Measurements from ENCODE around the gene KCNH1.

The KCNH1 gene, protein sequence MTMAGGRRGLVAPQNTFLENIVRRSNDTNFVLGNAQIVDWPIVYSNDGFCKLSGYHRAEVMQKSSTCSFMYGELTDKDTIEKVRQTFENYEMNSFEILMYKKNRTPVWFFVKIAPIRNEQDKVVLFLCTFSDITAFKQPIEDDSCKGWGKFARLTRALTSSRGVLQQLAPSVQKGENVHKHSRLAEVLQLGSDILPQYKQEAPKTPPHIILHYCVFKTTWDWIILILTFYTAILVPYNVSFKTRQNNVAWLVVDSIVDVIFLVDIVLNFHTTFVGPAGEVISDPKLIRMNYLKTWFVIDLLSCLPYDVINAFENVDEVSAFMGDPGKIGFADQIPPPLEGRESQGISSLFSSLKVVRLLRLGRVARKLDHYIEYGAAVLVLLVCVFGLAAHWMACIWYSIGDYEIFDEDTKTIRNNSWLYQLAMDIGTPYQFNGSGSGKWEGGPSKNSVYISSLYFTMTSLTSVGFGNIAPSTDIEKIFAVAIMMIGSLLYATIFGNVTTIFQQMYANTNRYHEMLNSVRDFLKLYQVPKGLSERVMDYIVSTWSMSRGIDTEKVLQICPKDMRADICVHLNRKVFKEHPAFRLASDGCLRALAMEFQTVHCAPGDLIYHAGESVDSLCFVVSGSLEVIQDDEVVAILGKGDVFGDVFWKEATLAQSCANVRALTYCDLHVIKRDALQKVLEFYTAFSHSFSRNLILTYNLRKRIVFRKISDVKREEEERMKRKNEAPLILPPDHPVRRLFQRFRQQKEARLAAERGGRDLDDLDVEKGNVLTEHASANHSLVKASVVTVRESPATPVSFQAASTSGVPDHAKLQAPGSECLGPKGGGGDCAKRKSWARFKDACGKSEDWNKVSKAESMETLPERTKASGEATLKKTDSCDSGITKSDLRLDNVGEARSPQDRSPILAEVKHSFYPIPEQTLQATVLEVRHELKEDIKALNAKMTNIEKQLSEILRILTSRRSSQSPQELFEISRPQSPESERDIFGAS

DNA sequence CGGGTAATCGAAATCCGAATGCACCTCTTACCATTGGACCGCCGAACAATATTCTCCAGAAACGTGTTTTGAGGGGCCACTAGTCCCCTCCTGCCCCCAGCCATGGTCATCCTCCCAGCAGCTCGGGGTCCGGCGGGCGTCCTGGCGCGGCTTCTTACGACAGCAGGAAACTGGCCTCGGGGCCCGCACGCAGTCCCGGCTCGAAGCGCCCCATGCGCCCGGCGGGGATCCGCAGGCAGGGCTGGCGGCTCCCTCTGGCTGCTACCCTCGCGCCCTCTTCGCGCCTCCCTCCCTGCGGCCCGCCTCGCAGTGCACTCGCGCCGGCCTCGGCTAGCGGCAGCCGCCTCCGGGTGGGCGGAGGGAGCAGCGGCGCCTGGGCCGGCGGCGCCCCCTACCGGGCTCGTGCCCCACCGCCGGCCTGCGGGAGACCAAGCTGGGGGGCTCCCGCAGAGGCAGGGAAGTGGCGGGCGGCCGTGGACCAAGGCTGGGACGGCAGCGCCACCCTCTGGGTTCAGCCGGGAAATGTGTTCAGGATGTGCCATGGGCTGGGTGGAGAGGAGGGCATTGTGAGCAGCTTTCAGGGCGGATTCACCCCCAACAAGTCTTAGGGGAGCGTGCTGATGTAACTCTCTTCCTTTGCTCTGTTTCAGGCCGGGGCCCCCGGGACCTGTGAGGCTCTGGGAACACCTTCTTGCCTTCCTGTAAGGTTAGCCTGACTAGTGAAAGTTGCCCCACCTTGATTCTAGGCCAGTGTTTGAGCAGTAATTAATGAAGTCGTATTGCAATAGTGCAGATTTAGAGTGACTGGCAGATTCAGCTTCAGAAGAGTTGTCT lies at the start of gene KCNH1:
Gene KCNH1, minus strand, starts transcription at position 313 of the 834 bp plus-strand sequence. Its CDS starts 203 bp downstream, at position 110.
- DNase-seq (ENCODE audit: low spot score): peak; percentile 59

DNA sequence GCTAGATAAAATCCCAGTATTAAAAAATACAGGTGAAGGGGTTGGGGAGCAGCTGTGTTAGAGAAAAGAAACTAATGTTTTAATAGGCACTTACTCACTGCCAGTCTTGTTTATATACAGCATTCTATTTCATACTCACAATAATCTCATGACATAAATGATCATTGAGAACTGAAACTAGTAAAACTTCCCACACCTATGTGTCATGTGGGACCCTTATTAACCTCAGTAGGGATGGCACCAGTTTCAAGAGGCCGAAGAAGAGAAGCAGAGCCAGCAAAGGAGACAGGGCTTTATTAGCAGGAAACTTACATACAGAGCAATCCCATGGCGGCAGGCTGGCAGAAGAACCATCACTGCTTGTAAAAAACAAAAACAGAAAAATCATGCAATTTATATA lies 48.8 kb upstream of the KCNH1 start:
- no peak for DNase-seq (ENCODE audit: low spot score)

DNA sequence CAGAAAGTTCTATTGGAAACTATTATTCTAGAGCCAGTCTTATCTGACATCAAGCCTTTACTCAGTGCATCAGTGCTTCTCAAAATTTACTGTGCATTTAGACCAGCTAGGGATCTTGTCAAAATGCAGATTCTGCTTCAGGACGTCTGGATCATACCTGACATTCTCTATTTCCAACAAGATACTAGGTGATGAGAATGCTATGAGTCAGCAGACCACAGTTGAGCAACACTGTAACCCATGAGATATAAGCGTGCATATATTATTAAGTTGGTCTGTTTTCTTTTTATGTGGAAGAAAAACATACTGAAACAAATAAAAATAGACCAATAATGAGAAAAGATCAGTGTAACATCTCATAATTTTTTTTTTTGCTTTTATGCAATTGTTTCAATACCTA lies 40.4 kb upstream of the KCNH1 start:
- no peak for DNase-seq (ENCODE audit: low spot score)

DNA sequence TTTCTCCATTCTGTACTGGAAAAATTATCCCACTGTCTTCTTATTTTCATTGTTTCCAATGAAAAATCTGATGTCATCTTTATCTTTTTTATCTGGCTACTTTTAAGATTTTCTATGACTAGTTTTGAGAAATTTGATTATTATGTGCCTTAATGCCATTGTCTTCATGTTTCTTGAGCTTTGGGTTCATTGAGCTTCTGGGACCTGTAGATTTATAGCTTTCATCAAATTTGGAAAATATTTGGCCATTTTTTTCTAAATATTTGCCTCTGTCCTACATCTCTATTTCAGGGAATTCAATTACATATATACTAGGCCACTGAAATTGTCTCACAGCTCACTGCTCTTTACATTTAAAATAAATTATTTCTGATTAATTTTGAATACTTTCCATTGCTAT lies 38.7 kb upstream of the KCNH1 start:
- DNase-seq (ENCODE audit: low spot score): no peak

DNA sequence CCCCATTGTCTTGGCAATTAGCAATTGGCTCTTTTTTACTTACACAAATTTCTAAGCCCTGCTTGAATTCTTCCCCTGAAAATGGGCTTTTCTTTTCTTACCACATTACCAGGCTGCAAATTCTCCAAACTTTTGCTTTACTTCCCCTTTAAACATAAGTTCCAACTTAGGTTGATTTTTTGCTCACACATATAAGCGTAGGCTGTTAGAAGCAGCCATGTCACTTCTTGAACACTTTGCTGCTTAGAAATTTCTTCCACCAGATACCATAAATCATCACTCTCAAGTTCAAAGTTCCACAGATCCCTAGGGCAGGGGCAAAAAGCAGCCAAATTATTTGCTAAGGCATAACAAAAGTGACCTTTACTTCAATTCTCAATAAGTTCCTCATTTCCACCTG lies 35.4 kb upstream of the KCNH1 start:
- DNase-seq (ENCODE audit: low spot score): no peak

DNA sequence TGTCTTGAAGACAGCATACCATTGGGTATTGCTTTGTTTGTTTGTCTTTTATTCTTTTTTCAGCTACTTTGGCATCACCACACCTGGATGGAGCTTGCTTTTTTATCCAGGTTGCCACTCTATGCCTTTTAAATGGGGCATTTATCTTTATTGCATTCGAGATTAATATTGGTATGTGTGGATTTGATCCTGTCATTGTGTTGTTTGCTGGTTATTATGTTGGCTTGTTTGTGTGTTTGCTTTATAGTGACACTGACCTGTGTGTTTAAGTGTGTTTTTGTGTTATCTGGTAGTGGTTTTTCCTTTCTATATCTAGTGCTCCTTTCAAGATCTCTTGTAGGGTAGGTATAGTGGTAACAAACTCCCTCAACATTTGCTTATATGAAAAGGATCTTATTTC lies 24.9 kb upstream of the KCNH1 start:
- no peak for DNase-seq (ENCODE audit: low spot score)

DNA sequence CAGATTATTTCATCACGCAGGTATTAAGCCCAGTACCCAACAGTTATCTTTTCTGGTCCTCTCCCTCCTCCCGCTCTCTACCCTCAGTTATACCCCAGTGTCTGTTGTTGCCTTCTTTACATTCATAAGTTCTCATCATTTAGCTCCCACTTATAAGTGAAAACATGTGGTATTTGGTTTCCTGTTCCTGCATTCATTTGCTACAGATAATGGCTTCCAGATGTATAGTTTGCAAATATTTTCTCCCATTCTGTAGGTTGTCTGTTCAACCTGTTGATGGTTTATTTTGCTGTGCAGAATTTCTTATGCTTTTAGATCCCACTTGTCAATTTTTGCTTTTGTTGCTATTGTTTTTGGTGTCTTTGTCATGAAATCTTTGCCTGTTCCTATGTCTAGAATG lies 21.1 kb upstream of the KCNH1 start:
- DNase-seq (ENCODE audit: low spot score): no peak

DNA sequence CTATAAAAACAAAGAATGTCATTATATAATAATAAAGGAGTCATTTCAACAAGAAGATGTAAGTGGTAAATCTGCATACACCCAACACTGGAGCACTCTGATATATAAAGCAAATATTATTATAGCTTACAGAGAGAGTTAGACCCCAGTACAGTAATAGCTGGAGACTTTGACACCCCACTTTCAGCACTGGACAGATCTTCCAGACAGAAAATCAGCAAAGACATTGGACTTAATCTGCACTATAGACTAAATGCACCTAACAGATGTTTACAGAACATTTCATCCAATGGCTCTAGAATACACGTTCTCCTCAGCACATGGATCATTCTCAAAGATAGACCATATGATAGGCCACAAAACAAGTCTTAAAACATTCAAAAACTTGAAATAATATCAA lies 20.0 kb upstream of the KCNH1 start:
- DNase-seq (ENCODE audit: low spot score): no peak

DNA sequence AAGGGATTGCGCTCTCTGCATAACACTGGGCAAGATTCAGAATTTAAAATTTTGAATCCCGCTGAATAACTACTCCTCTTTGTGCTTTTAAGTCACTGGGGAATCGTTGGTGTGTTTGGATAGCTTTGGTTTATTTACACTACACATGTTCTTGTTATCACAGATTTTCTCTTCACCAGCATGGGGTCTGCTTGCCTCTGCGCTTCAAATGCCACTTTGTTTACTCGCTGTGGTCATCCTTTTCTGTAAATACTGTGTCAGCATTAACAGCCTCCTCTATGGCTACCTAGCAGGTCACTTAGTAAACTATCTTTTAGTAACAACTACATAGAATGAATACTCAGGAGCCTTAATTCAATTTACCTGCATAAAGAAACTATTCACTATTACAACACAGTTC lies 14.4 kb upstream of the KCNH1 start:
- DNase-seq (ENCODE audit: low spot score): no peak

DNA sequence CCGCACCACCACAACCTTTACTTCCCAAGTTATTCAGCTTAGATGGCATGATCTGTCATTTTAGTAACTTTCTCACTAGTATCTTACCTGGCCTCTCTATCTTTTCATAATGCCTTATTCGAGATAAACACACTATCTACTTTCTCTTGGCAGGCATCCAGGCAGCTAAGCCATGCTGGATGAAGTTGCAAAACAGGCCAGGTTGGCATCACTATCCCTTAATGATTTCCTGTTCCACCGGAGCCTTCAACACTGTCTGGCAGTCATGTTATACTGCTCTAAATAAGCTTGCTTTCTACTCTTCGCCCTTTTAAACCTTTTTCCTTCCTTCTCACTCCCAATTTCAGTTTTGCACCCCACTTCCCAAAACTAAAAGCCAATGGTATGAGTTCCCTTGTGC lies 12.0 kb upstream of the KCNH1 start:
- no peak for DNase-seq (ENCODE audit: low spot score)

DNA sequence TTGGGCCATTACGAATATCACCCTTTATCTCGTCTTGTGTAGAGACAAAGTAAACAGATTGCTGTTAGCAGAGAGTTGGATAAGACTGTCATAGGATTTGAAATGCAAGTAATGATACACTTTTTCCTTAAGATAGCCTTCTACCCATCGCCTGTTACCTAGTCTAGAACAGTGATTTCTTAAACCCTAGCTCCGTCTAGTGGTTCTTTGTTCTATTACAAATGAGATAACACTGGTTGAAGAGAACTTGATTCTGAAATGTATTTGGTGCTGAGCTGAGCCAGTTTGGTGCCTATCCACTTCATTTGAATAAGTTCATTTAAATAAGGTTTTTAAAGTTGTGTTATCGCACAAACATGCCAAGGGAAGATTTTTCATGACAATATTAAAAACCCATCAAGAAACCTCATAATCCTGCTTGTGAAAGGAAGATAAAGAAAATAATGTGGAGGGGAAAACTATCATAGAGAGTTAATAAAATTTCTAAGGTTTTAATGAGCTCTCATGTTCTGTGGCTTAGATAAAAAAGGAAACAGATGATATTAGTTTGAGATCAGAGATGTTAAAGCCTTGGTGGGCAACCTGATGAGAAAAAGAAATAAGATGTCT lies 1.5 kb upstream of the KCNH1 start:
- peak; percentile 22 for DNase-seq (ENCODE audit: low spot score)

DNA sequence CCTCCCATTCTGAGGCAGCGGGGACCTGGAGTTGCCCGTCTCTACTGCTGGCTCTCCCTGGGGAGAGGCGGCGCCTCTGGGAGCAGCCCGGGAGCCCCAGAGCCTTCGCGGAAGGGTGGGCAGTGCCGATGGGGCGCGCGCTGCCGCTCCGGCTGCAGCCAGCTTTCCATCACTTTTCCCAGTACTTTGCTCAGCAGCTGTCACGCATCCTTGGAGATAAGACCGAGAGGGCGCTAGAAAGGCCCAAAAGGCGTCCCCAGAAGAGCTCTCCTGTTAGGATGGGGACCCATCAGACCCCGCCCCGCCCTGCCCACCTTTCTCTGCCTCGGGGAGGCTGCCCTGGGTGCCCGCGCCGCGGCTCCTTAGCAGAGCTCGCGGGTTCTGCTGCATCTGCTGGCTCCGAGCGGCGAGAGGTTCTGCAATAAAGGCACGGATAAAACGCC lies 534 bp downstream of the KCNH1 start:
- DNase-seq (ENCODE audit: low spot score): no peak

DNA sequence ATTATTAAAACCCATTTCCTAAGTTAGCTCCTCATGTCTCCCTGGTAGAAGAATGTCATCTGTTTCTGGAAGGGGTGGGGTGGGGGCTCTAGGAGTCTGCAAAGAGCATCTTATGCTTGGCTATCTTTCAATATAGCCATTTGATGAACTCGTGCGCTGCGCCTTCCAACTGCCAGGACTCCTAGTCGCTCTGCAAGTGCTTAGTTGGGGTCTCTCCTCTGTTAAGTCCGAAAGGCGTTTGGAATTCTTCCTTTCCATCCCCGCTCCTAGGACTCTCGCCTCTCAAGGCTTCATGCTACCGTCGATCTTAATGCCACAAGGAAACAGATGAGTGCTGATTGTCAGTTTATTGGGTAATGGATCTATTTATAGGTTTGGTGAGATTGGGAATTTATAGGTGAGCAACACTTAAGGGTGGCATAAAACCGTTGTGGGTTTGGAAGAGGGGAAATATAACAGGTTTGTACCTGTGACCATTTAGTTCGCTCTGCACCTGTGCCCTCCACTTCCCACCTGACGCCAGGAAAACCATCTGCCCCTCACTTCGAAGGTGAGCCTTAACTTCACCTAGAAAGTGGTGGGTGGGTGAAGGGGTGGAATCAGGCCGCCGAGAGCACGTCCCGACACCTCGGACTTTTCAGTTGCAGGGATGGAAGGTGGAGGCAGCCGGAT lies 1.1 kb downstream of the KCNH1 start:
- no peak for DNase-seq (ENCODE audit: low spot score)

DNA sequence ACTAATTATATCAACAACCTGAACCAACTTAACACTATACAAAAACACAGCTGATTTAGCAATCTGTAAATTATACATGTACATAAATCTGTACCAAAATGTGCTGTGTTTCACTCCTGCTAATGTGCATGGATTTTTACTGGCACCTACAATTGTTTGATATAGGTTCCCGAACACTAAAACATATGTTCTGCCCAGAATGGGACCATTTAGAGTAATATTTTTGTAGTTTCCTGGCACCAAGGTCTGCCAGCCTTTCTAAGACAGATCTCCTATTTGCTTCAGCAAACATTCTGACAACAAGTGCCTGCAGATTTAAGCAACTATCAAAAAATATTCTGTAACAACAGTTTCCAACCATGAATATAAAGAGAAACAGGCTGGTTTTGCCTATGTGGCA lies 4.2 kb downstream of the KCNH1 start:
- no peak for DNase-seq (ENCODE audit: low spot score)

DNA sequence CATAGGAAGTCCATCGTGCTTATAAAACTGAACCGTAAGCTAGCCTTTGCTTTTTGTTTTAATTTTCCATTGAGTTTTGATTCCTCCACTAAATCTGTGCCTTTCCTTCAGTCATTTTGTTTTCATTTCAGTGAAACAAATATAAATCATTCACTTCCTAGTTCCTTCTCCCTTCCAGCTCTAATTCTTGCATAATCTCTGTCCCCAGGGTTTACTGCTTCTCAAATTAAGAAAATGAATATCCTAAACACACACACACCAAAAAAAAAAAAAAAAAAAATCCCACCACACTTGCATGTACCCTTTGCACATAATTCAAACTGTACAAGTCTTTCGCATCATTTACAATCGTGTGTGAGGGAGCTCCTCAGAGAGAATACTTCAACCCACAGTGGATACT lies 6.8 kb downstream of the KCNH1 start:
- no peak for DNase-seq (ENCODE audit: low spot score)

DNA sequence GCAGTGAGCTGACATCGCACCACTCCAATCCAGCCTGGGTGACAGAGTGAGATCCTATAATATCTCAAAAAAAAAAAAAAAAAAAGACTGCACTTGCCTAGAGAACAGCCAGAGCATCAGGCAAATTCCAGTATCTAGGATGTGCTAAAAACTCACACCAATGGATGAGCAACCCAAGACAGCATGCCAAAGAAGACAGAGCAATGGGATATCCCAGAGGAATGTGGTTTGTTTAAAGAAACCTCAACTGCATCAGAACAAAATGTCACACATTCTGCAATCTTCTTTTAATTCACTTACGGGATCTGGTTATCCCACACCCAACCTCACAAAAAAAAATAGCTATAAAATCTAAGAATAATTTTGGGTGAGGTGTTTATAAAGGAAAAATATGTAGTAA lies 7.3 kb downstream of the KCNH1 start:
- DNase-seq (ENCODE audit: low spot score): no peak

DNA sequence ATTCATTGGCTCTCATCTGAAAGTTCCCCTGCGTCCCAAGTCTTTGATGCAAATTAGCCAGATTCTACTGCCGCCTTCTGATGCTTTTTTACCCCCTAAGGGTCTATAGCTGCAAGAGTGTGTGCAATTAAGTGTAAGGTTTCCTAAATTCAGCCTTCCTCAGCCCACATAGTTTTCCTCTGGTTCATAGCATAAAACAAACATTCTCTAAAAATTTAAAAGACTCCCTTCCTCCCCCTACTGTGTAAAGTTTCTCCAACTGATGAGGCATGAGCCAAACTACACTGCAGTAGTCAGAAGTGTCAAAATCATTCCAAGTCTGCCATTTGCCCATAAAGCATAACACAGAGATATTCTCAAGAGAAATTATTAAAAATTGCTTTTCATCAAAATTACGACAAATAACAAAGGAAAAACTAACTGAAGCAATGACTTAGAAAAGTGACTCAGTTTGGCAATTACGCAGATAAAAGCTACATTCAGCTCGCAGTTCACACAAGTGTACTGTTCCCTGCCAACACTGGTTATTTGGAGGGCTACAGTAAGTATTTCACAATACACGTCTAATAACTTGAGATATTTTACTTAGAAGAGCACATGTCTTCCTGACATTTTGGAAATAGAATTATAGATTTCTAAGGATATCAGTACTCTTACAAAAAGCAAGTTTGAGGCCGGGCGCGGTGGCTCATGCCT lies 15.4 kb downstream of the KCNH1 start:
- DNase-seq (ENCODE audit: low spot score): no peak

DNA sequence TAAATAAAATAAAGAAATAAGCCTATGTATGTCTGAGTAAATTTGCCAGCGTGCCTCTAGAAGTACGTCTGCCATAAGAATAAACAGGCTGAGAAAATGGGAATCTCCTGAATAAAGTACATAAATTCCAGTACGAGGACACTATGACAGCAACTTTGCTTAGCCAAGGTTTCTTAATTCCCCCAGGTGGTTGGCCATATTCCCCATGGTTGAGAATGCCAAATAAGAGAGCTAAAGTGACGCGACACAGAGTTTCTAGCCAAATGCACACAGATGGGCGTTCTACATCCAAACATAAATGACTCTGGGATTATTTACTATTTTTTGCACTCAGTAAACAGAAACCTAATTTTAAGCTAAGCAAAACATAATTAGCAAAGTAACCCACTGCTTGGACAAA lies 19.5 kb downstream of the KCNH1 start:
- no peak for DNase-seq (ENCODE audit: low spot score)

DNA sequence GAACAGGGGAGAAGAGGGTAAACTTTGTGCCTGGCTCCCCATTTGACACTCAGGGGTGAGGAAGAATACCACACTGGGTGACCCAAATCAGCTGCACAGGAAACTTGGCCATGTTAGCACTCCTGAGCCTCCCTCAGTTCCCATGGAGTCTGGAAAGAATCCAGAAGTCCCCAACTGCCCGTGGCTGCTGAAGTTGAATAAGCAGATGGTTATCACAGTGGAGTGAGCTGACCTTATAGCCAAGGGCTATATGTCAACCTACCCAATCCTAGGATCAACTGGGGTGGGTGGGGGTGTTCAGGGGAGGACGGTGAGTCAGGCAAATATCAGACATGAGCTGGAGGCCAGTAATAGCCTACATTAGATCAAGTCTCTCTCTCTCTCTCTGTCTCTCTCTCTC lies 20.4 kb downstream of the KCNH1 start:
- no peak for DNase-seq (ENCODE audit: low spot score)

DNA sequence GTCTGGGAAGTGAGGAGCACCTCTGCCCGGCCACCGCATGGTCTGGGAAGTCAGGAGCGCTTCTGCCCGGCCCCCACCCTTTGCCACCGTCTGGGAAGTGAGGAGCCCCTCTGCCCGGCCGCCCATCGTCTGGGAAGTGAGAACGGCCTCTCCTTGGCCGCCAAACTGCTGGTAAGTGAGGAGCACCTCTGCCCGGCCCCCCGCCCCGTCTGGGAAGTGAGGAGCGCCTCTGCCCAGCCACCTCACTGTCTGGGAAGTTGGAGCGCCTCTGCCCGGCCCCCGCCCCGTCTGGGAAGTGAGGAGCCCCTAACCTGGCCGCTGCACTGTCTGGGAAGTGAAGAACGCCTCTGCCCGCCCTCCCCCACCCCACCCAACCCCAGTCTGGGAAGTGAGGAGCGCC lies 22.6 kb downstream of the KCNH1 start:
- no peak for DNase-seq (ENCODE audit: low spot score)

DNA sequence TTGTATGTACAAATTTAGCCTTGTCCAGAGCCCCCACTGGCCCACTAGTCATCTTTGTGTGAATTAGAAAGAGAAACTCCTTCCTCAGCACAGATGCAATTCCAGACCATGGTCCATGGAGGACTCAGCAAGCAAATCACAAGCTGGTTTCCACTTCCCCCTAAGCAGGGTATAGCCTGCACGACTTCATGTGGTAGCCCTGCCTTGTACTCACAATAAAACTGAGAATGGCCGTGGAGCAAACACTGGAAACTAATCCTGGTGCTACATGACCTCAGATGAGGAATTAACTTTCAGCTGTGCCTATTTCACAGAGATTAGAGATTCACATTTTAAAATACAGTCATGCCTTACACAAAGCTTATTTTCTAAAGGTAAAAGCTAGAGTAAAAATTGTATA lies 32.5 kb downstream of the KCNH1 start:
- no peak for DNase-seq (ENCODE audit: low spot score)

Data from HuH-7.5 (cell line).